ENCODE results near the gene DAD1.

- no peak for TF ChIP-seq FOXP2 (optimal IDR thresholded peaks at IDR 0.05; ENCODE audit: borderline replicate concordance, extremely low read depth, extremely low read length, insufficient read depth)
- TF ChIP-seq REST (IDR thresholded peaks at IDR 0.05; ENCODE audit: insufficient read depth in 1 of 2, low read depth in 2 of 2, low read length in 2 of 2), result no peak
- no peak for TF ChIP-seq POLR2AphosphoS5 (IDR thresholded peaks at IDR 0.05; ENCODE audit: low read depth, low read length)
Measured at GRCh38 chr14:22614240-22614799, 25.3 kb upstream of the DAD1 start.

Measured in PFSK-1 (cell line).